TTC549 (cell line): ENCODE measurements around the gene PRRC2C.
"Not testable (repeated sequence)": the region's sequence is repeated elsewhere in the genome, so short reads cannot be mapped to it uniquely, and the experiment has no call there.

Experiments
- FAIRE-seq: peaks from 2 replicates; lab custom pipeline; 2012; peaks lifted over from hg19 to GRCh38; lab: Jason Lieb, UNC

The PRRC2C gene

DNA sequence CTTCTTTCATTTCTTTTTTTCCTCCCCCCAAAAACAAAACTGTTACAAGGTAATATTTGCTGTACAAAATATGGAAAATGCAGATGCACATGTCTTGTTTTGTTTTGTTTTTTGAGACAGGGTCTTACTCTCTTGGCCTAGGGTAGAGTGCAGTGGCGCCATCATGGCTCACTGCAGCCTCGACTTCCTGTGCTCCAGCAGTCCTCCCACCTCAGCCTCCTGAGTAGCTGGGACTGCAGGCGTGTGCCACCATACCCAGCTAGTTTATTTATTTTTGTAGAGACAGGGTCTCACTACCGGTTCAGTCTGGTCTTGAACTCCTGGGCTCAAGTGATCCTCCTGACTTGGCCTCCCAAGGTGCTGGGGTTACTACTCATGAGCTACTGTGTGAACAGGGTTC is 15.5 kb downstream of the PRRC2C start:
- FAIRE-seq = no peak

DNA sequence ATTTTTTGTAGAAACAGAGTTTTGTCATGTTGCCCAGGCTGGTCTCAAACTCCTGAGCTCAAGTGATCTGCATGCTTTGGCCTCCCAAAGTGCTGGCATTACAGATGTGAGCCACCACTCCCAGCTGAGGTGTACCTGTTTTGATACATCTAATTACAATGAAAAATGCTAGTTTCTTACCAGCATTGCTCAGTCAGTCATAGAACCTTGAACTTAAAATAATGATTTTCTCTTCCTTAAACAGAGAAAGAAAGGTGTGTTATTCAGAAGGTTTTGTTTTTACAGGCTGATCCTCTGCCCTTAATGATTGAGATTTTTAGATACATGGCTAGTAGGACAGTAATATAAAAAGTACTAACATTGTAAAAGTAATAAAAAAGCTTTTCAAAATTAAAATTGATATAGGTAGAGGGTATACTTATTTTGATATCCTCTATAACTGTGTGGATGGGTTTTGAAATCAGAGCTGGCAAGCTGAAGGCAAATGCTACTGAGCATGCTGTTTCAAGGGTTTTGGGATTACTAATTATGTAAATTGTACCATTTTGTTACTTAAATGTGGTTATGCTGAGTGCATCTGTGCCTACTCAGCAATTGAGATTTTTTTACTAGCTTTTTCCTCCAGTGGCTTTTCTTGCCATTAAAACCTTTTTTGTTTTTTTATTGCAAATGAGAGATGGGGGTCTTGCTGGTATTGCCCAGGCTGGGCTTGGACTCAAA is 16.1 kb downstream of the PRRC2C start:
- FAIRE-seq = no peak

DNA sequence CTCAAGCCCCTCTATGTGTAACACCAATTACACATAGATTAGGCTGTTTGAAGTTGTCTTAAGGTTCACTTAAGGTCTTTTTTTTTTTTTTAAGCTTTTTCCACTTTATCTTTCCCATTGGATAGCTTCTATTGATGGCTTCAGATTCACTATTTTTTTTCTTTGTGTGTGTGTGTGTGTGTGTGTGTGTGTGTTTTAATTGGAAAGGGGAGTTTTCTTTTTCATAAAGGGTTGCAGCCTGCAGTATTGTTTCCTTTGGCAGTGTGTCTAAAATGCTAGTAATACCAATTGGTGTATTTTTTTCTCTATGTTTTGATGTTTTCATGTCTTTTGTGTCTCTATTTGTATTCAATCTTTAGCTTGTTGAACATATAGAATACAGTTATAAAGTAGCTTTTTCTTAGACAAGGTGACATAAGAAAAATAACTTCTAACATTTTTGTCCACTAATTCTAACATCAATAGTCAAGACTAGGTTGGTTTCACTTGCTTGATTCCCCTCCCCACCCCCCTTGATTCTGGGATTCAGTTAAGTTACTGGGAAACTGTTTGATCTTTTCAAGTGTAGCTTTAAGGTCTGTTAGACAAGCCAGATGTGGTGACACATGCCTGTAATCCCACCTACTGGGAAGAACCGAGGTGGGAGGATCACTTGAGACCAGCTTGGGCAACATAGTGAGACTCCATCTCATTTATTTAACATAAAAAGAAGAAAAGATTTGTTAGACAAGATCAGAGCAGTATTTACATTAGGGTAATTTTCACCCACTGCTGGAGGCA is 21.4 kb downstream of the PRRC2C start:
- no peak for FAIRE-seq

DNA sequence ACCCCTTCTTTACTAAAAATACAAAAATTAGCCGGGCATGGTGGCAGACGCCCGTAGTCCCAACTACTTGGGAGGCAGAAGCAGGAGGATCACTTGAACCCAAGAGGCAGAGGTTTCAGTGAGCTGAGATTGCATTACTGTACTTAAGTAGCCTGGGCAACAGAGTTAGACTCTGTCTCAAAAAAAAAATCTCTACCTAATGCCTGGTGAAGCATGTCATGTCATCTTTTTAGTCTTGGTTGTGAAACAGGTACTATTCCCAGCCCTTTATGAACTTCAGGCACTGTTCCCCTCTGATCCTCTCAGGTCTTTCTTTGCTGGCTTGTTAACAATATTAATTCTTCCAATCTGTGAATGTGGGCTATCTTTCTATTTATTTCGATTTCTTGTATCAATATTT is 22.1 kb downstream of the PRRC2C start:
- FAIRE-seq = no peak

- peak; percentile 15 for FAIRE-seq
Measured at GRCh38 chr1:171509191-171509590, 23.9 kb downstream of the PRRC2C start.

DNA sequence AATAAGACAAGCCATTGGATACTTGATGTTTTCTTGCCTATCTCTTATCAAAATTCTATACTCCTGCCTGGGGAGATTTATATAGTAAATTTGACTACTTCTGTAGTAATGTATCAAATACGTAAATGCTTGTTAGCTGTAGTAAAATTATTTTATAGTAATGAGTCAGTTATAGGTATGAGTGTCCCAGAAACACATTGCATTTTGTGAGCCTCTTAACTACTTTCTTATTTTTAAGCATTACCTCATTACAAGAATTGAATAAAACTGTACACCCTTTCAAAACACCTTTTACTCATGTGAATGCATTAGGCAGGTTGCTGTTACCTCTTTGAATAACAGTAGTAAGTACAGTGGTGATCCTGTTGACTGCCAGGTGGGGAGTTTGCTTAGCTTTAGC is 28.4 kb downstream of the PRRC2C start:
- FAIRE-seq = peak; percentile 40

DNA sequence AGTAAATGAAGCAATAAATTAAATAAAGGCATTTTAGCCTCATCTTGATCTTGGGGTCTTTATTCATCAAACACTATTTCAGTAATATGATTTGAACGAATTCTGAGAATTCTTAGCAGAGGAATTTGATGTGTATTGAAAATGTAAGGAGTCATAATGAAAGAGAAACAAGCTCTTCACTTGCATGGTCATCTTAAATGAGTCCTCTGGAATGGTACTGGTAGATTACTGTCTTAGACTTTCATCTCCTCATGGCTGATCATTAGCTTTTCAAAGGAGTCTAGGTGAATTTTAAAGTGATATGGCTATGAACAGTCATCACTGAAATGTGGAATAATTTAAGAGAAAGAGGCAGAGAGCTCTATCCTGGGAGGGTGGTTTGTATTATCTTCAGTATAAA is 30.0 kb downstream of the PRRC2C start:
- no peak for FAIRE-seq

GRCh38 chr1:171515741-171516140 is 30.4 kb downstream of the PRRC2C start:
- no peak for FAIRE-seq

- FAIRE-seq = peak; percentile 91
Measured at GRCh38 chr1:171521567-171521966, 36.2 kb downstream of the PRRC2C start.

DNA sequence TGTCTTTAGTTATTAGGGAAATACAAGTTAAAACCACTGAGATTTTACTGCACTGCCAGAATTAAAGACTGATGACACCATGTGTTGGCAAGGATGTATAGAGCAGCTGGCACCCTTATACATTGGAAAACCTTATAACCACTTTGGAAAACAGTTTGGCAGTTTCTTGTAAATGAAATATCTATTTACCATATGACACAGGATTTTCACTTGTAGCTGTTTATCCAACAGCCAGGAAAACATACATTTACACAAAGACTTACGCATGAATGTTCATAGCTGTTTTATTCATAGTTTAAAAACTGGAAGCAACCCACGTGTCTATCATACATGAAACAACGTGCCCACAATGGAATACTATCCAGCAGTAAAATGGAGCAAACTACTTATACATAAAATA is 45.3 kb downstream of the PRRC2C start:
- no peak for FAIRE-seq

DNA sequence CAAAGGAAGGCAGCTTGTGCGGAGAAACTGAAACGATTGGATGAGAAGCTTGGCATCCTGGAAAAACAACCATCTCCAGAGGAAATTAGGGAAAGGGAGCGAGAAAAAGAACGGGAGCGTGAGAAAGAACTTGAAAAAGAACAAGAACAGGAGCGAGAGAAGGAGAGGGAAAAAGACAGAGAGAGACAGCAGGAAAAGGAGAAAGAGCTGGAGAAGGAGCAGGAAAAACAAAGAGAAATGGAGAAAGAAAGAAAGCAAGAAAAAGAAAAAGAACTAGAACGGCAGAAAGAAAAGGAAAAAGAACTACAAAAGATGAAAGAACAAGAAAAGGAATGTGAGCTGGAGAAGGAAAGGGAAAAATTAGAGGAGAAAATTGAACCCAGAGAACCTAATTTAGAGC is 47.2 kb downstream of the PRRC2C start:
- FAIRE-seq = no peak

- peak; percentile 77 for FAIRE-seq
Measured at GRCh38 chr1:171545523-171545922, 60.2 kb downstream of the PRRC2C start.

DNA sequence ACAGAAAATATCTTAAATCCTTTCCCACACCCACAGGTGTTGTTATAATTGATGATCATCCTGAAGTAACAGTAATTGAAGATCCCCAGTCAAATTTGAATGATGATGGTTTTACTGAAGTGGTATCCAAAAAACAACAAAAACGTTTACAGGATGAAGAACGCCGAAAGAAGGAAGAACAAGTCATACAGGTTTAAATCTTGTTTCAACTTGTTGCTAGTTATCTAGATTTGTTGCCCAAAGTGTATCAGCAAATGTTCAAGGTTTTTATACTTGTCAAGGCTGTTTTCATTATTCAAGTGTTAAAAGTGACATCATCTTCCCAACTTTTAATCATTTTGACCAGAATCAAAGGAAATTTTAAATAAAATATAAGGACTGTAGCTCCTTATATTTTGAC is 64.7 kb downstream of the PRRC2C start:
- FAIRE-seq = peak; percentile 22

GRCh38 chr1:171550598-171551100 is 65.3 kb downstream of the PRRC2C start:
- not testable (repeated sequence) for FAIRE-seq

DNA sequence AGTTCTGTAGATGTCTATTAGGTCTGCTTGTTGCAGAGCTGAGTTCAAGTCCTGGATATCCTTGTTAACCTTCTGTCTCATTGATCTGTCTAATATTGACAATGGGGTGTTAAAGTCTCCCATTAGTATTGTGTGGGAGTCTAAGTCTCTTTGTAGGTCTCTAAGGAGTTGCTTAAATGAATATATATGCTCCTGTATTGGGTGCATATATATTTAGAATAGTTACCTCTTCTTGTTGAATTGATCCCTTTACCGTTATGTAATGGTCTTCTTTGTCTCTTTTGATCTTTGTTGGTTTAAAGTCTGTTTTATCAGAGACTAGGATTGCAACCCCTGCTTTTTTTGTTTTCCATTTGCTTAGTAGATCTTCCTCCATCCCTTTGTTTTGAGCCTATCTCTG is 68.6 kb downstream of the PRRC2C start:
- not testable (repeated sequence) for FAIRE-seq

DNA sequence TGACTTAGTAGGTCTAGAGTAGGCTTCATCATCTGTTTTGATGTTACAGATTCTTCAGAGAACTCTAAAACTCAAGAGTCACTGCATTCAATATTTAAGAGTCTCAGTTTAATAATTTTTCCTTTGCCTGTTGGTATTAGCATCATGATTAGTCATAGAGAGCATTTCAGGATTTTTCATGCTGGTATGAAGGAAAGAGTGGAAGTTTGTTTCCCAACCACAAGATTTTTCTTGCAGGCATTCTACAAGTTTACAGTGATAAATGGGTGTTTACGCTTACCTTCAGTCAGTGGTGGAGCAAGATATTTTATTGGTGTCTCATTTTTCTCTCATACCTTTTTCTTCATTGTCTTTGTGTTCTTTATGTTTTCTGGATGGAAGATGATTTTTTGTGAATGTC is 78.3 kb downstream of the PRRC2C start:
- FAIRE-seq = no peak

GRCh38 chr1:171566467-171566866 is 81.1 kb downstream of the PRRC2C start:
- FAIRE-seq = peak; percentile 94

DNA sequence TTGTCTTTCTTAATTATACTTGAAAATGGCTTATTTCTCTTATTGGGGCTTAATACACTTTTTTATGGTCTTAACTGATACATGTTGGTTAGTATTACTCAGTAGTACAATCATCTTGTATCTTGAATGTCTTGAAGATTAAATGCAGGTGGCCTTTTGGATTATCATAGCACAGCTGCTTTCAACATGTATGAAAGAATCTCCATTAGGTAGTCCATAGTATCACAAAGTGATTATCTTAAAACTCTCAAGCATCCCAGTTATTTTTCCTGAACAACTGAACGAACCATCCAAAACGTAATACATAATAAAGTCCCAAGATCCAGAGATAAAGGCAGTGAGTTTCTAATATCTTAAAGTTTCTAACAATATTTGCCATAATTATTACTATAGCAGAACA is 85.0 kb downstream of the PRRC2C start:
- peak; percentile 60 for FAIRE-seq

- FAIRE-seq = no peak
Measured at GRCh38 chr1:171576144-171576543, 90.8 kb downstream of the PRRC2C start.

DNA sequence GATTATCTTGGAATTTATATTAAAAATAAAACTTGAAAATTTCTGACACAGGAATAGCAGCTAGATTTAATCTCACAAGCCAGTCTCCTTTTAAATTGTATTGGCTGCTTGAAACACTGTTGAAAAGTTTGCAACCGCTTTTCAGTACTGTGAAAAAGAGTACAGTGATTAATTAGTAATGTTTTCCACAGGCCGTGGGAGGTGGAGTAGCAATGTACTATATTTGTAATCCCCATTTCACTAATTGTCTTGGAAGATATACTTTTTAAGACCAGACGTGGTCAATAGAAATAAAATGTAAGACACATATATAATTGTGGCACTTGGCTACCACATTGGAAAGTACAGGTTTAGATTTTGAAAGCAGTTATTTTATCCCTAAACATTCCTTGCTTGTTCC is 95.9 kb downstream of the PRRC2C start:
- peak; percentile 7 for FAIRE-seq

DNA sequence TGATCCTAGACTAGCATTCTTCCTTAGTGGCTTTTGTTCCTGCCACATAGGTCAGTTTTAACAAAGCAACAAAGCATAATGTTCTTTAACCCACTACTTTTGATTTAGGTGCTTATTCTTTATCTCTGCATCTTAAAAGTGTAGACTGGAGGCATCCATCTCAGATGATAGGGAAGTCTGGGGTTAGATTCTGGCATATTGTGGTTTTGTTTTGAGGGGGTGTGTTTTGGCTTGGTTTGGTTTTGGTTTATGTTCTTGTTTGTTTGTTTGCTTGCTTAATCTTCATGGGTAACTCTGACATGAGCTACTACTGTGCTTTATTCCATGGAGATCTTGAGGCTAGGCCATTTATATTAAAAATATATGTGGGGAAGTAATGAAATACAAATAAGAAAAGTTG is 96.4 kb downstream of the PRRC2C start:
- FAIRE-seq = peak; percentile 31

DNA sequence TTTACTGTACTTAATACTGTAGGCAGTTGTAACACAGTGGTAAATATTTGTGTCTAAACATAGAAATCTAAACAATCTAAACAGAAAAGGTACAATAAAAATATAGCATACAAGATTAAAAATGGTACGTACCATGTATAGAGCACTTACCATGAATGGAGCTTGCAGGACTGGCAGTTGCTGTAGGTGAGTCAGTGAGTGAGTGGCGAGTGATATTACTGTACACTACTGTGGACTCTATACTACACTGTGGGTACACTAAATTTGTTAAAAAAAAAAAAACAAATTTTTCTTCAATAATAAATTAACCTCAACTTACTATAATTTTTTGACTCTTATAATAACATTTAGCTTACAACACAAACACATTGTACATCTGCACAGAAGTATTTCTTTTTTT is 97.3 kb downstream of the PRRC2C start:
- no peak for FAIRE-seq

DNA sequence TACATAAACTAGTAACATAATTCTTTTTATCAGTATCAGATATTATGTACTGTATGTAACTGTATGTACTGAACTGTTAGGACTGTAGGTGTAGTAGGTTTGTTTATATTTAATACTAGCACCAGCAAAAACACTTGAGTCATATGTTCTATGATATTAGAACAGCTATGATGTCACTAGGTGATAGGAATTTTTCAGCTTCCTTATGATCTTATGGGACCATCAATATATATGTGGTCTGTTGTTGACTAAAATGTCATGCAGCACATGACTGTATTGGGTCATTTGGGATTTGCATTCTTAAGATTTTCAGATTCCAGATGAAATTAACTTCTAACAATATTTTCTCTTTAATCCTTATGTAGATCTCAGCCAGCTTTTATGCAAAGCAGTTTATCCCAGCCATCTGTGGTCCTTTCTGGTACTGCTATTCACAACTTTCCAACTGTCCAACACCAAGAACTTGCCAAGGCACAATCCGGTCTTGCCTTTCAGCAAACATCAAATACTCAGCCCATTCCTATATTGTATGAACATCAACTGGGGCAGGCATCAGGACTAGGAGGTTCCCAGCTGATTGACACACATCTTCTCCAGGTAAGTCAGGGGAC is 98.4 kb downstream of the PRRC2C start:
- FAIRE-seq = peak; percentile 60
